GM21723 (cell line): ENCODE results near the gene THADA.

Experiments
- ATAC-seq: cut with Tn5 transposase; IDR thresholded peaks from one replicate; pipeline ENCODE4 v1.9.1; 2021; ENCODE audit warnings: mild to moderate bottlenecking, moderate library complexity; ENCODE audit not compliant: unreplicated experiment

The THADA gene

DNA sequence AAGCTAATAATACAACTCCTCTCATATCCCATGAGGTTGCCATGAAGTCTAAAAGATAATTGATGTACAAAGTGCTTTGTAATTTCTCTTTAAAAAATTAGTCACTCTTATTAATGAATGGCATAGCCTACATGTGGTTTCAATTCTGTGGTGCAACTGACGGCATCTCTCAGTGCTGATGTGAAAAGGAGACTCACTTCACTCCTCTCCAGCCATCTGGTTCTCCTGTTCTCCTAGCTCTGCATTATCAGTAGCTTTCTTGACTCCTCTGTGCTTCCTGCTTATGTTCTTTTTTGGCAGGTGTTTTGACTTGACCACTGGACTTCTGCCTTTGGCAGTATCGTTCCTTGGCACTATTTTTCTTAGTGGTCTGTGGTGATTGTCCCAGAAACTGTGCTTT, 234.6 kb downstream of the THADA start:
- ATAC-seq: no peak

DNA sequence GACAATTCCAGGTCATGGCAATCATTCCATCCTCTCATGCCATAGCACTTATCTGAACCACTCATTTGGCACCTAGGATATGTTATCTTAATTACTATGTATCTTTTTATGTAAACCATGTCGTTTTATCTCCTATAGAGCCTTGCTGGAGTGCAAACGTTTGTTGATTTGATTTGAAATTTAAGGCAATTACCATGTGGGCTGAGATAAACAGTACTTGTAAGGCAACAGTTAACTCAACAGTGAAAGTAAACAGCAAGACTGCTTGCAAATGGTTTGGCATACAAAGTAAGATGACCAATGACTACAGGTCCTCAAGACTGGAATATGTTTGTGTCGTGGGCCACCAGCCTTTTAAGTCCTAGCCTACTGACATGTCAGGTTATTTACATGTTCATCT, 235.7 kb downstream of the THADA start:
- no peak for ATAC-seq

- ATAC-seq: no peak
Measured at GRCh38 chr2:43358410-43359201, 237.2 kb downstream of the THADA start.

DNA sequence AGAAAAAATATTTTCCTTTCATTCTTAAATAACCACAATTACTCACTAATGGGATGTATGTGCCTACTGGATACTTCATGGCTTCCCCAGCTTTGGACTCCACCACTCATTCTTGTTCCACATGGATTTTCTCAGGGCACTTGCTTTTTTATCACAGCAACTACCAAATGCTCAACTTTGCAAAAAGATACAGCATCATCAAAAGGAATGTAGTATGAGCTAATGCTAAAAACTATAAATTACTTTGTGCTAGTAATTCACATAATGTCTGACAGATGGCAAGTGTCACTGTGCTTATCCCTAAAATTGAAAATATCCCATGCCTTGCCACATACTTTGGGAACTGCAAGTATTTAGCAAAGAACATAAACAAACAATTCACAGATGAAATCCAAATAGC, 239.1 kb downstream of the THADA start:
- no peak for ATAC-seq

DNA sequence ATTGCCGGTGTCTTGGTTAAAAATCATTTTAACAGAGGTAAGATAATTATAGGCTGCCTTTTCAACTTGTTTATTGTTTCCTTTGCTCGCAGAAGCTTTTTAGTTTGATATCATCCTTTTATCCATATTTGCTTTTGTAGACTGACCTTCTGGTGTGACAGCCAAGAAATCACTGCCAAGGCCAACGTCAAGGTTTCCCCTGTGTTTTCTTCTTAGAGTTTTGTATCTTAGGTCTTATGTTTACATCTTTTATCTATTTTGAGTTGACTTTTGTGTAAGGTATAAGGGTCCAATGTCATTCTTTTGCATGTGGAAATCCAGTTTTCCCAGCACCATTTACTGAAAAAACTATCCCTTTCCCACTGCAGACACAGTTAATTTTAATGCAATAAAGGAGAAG, 240.4 kb downstream of the THADA start:
- ATAC-seq: no peak

- ATAC-seq: no peak
Measured at GRCh38 chr2:43349904-43350303, 245.9 kb downstream of the THADA start.

DNA sequence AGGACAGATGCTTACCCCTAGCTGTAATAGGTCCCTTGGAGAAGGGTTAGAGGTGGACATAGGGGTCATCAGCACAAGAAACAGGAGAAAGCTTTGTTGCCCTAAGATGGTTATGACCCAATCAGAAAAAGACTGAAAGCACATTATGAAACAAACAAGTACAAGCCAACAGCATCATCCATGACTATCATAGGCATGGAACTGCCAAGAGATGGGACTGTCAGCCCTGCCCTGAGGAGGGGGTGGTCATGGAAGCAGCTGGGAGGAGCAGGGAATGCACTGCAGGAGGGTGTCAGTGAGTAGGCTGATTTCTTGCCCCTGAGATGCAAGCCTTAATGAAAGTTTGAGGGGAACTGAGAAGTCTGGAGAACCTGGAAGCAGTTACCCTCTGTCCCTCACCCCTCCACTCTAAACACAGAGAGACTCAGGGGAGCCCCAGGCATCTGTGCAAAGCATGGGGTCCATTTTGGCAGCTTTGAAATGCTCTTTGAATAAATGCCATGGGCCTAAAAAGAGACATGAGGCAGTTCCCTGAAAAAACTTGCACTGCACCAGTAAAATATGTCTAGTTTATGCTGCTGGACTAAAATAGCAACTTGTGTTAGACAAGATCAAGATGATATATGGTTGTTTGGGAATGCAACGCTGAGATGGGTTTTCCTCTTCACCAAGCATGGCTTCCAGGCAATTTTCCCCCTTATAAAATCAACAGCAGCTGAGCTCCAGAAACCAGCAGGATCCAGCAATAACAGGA, 246.8 kb downstream of the THADA start:
- no peak for ATAC-seq

DNA sequence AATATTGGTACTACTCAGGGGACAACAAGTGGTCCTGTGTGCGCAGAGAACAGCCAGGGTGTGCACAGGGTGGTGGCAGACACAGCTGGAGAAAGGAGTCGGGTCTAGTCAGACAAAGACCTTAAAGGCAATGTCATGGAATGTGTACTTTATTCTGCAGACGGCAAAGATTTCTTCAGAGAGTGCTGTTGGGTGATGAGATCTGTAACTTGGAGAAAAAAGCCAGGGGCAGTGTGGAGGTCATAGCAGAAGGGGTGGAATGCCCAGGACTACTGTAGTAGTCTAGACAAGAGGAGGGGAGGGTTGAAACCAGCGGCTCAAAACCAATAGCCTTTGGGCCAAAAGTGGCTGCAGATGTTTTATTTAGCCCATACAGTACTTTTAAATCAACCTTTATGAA, 248.1 kb downstream of the THADA start:
- no peak for ATAC-seq

DNA sequence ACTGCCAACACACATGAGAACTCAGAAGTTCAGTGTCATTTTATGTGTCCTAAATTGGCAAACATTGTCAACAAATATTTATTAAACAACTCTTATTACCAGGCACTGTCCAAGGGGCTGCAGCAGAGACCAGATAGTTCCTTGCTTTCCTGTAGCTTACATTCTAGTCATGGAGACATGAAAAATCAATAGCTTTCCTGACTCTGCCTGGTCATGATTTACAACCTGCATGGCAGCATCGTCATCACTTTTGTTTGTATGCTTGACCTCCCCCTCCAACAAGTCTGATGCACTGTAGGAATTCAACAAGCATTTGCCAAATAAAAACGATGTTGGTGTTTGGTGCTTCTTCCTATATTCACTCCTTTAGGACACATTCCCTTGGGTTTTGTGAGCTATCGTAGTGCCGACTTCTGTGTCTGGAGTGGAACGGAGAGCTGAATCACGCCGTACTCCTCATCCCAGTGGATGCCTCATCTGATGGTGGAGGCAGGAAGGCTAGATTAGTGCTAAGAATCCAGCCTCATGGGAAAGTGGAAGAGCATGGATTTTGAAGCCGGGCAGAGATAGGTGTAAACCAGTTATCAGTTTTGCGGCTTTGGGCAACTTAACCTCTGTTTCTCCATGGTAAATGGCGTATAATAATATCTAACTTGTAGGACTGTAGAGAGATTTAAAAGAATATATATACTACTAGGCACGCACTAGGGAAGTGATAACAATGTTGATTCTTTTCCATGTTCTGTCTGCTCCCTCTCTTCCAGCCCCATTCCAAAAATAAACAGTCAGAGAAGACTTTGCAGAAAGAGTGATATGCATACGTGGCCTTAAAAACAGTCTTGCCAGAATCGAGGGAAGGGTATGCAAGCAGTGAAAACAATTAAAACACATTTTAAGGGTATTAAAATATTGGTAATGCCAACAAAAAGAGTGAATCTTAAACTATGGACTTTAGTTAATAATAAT, 249.0 kb downstream of the THADA start:
- ATAC-seq: no peak

GRCh38 chr2:43345872-43346271, 250.0 kb downstream of the THADA start:
- no peak for ATAC-seq

DNA sequence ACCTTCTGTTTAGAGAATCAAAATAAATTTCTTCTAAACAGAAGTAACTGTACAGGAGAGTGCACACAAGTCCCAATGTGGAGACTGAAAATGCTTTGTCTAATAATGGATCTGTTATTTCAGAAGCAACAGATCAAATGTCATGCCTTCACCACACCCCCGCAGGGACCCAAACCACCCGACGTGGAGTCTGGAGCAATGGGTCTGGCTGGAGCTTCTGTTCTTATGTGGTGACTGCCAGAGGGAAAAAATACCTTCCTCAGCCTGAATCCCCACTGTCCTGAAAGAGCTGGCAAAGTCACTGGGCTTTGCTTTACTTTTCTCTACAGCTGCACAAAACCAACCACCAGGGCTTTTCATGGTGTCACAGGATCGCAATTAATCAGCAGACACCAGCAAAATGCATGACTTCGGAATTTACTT, 250.4 kb downstream of the THADA start:
- ATAC-seq: no peak

DNA sequence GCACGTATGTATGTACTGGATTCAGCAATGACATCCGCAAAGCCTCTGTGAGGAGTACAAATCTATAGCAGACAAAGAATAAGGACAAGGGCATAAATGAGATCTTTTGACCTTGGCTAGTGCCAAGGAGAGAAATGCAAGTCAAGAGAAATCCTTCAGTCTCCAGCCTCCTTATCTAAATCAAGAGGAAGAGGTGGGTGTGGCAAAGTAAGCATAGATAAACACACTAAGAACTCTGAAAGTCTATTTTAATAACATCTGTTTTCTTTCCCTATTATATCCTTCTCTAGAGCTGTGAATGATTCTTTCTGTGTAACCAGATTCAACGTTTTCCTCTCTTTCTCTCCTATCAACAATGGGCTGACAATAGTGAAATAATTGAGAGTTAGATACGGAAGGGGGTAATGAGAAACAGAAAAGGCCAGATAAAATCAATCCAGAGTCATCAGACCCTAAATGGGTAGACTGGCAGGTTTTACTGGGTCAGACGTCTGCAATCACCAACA, 250.9 kb downstream of the THADA start:
- no peak for ATAC-seq

- ATAC-seq: no peak
Measured at GRCh38 chr2:43343573-43344304, 252.1 kb downstream of the THADA start.

- no peak for ATAC-seq
Measured at GRCh38 chr2:43341959-43342757, 253.7 kb downstream of the THADA start.

- no peak for ATAC-seq
Measured at GRCh38 chr2:43340945-43341356, 254.9 kb downstream of the THADA start.

DNA sequence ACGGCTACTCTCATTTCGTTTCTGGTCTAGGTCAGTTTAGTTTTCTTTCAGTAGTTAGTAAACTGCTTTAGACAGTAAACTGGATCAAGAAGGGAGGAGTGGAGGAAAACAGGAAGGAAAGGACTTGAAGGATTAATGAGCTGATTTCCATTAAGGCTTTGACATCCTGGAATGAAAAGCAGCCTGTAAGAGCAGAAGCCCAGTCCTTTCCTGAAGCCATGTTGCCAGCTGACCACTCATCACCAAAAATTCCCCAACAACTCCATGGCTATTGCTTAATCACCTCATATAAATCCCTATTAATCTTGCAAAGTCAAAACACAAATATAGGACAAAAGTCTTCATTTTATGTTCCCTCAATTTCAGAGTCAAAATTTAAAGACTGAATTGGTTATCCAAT, 255.8 kb downstream of the THADA start:
- no peak for ATAC-seq

- ATAC-seq: no peak
Measured at GRCh38 chr2:43333656-43334144, 262.1 kb downstream of the THADA start.

DNA sequence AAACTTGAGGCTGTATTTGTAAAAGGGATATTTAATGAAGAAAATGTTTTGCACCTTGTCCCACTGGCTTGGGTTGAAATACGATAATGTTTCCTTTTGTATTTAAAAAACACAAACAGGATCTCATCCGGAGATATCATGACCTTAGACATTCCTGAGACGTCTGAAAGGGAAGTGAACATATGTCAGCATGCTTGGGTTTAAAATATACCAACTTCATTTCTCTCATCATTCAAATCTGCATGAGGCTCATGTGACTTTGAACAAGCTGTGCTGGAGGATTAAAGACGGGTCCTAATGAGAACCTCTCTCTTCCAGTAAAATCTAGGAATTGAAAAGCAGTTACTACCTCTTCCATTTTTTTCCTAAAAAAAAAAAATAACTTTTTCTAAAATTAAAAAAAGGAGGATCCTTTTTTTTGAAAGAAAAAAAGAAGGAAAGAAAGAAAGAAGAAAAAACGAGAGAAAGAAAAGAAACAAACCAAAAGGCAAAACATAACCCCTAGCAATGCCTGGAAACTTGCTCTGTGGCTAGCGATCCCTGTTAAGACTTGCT, 262.7 kb downstream of the THADA start:
- ATAC-seq: no peak

DNA sequence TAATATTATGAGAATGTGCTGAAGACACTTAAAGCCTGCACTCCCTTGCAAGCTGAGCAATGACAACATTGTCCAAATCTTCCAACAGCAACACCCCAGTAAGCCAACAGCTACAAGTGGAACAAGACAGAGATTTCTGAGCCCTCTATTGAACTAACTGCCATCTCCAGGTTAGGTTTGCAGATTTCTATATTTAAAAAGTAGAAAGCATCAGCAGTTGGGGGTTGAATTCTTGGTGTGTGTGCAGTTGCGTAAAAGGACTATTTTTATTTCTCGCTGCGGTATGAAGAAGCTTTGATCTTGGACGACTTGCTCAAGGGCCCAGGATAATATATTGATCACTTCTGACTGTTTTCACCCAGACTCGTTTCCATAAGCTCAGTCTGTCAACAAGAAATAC, 263.2 kb downstream of the THADA start:
- ATAC-seq: no peak
